K562 (cell line): ENCODE data around the gene EFEMP2. TPM values are rescaled to one million over a fixed set of nuclear protein-coding genes. Genes with fewer than 3 reads are reported as not detected.

Source experiments
- ATF7 ChIP-seq: fragments of 450-650 bp; IDR thresholded peaks from 2 replicates; pipeline ENCODE4 v1.7.1; 2014; ENCODE audit warnings: mild to moderate bottlenecking, moderate library complexity
- BRCA1 ChIP-seq, 2 experiments: fragments of 450-650 bp in 1 of 2; sonication (generic) in 1 of 2; formaldehyde crosslinking in 1 of 2; IDR thresholded peaks; 2 replicates each; pipeline versions ENCODE4 v1.5.0 to v1.6.1; 2017 to 2020; ENCODE audit warnings: mild to moderate bottlenecking in 1 of 2, missing genetic modification reagents in 1 of 2
- CHCHD3 ChIP-seq: fragments of 250-450 bp; sonication (Bioruptor Pico); IDR thresholded peaks from 2 replicates; pipeline ENCODE4 v2.1.2; 2022; ENCODE audit warnings: mild to moderate bottlenecking
- E2F3 ChIP-seq: fragments of 250-450 bp; sonication (Bioruptor Pico); IDR thresholded peaks from 2 replicates; pipeline ENCODE4 v1.4.0; 2020; ENCODE audit warnings: mild to moderate bottlenecking
- ELF2 ChIP-seq: fragments of 250-450 bp; sonication (Bioruptor Pico); IDR thresholded peaks from 2 replicates; pipeline ENCODE4 v1.5.0; 2021; ENCODE audit warnings: mild to moderate bottlenecking
- HMBOX1 ChIP-seq: sonication (generic); IDR thresholded peaks from 2 replicates; pipeline ENCODE4 v1.6.1; 2016
- MGA ChIP-seq: fragments of 450-650 bp; IDR thresholded peaks from 2 replicates; pipeline ENCODE4 v1.6.1; 2016; ENCODE audit warnings: mild to moderate bottlenecking, moderate library complexity
- RB1 ChIP-seq: fragments of 450-650 bp; IDR thresholded peaks from 2 replicates; pipeline ENCODE4 v1.6.1; 2017; ENCODE audit warnings: low read depth, mild to moderate bottlenecking
- RCOR1 ChIP-seq, 2 experiments: IDR thresholded peaks; 2 replicates each; pipeline ENCODE4 v1.6.1; 2012; ENCODE audit warnings: low read depth in 2 of 2, low read length in 2 of 2, borderline replicate concordance in 1 of 2, improper control_type of control experiment in 1 of 2
- STAT6 ChIP-seq: sonication (generic); formaldehyde crosslinking; IDR thresholded peaks from 2 replicates; pipeline ENCODE4 v1.8.1; 2023; ENCODE audit warnings: mild to moderate bottlenecking, missing genetic modification reagents
- ZNF143 ChIP-seq: sonication (generic); formaldehyde crosslinking; IDR thresholded peaks from 2 replicates; pipeline ENCODE4 v1.9.0; 2022; ENCODE audit warnings: mild to moderate bottlenecking, missing genetic modification reagents
- ZNF408 ChIP-seq: fragments of 250-450 bp; sonication (Bioruptor Pico); IDR thresholded peaks from 2 replicates; pipeline ENCODE4 v1.4.0; 2020; ENCODE audit warnings: low read depth, mild to moderate bottlenecking, moderate library complexity
- ZNF57 ChIP-seq: fragments of 450-650 bp; formaldehyde crosslinking; IDR thresholded peaks from 2 replicates; pipeline ENCODE4 v1.4.0; 2020; ENCODE audit warnings: mild to moderate bottlenecking, moderate library complexity
- polyA plus RNA-seq, 8 experiments: library from polyadenylated mRNA; depleted of rRNA in 4 of 8; stranded (reverse) in 5 of 8; unstranded in 3 of 8; fragments of >200 nt; fragmentation: Nextera tagmentation in 2 of 8; fragmentation: Illumina TruSeq in 1 of 8; extraction: Ambion mirVana in 2 of 8; extraction: Trizol in 1 of 8; gene quantifications; 2 replicates each; pipeline versions ENCODE4 v1.2.1 to v1.2.3, GENCODE V29; 2011 to 2014; ENCODE audit warnings: inconsistent platforms in 1 of 8, missing spikeins in 1 of 8
- total RNA-seq, 7 experiments: library from RNA; depleted of rRNA in 6 of 7; stranded (reverse); fragments of >200 nt in 6 of 7; fragmentation: Illumina TruSeq in 2 of 7; extraction: Trizol in 2 of 7; gene quantifications; 2 replicates each; pipeline versions ENCODE4 v1.2.1 to v1.2.3, GENCODE V29; 2011 to 2021; ENCODE audit warnings: low replicate concordance in 1 of 7

EFEMP2 gene
- total and polyA plus RNA-seq, 9 of the 15 experiments (the other 6 are each of a cell fraction or from before 2014, with no cell fraction given), result 0.07 to 2.9 (median 0.69) TPM; not detected in 1

- no peak; the same call in 1 of the 2 replicates for TF ChIP-seq MGA
- TF ChIP-seq ZNF57 (CRISPR knock-in tag), result no peak
- no peak for TF ChIP-seq ZNF408 (CRISPR knock-in tag)
- TF ChIP-seq RB1, result peak; percentile 75
- TF ChIP-seq ATF7, result peak; percentile 63; the same call in 1 of the 2 replicates
- TF ChIP-seq BRCA1 (IDR thresholded peaks at IDR 0.05), result no peak
- no peak for TF ChIP-seq BRCA1 (CRISPR knock-in tag; IDR thresholded peaks at IDR 0.05)
- TF ChIP-seq ELF2, result no peak
- no peak for TF ChIP-seq E2F3 (CRISPR knock-in tag)
- peak; percentile 44; the same call in 1 of the 2 replicates for TF ChIP-seq ZNF143 (CRISPR knock-in tag)
- peak; percentile 68; the same call in 1 of the 2 replicates for TF ChIP-seq CHCHD3 (CRISPR knock-in tag)
- TF ChIP-seq RCOR1 (IDR thresholded peaks at IDR 0.05; ENCODE audit: borderline replicate concordance in 1 of 2, low read depth in 2 of 2, low read length in 2 of 2), result no peak; a peak in 1 of 4 replicates
- no peak for TF ChIP-seq STAT6
- no peak for TF ChIP-seq HMBOX1
These were observed 13.3 kb downstream of the EFEMP2 start (continued) for GRCh38 chr11:65859095-65859811.
